ENCODE results near the gene SNAI1. TPM values are rescaled to one million over a fixed set of nuclear protein-coding genes. Genes with fewer than 3 reads are reported as not detected.

Gene SNAI1
- total RNA-seq, 1 donor from 2014 or later, result 2.3 TPM

GRCh38 chr20:50036703-50037102, 53.9 kb downstream of the SNAI1 start:
- intact Hi-C loops (cut with micrococcal nuclease), result no loop called here
- H3K27ac Mint-ChIP-seq, result no peak overlapping the region
- no peaks in the 10 kb centered on the region for H3K36me3 Mint-ChIP-seq (ENCODE audit: low read depth)
- no peaks in the 10 kb centered on the region for H3K4me1 Mint-ChIP-seq
- no peak for DNase-seq
- no peaks in the 10 kb centered on the region for H3K9me3 Mint-ChIP-seq
- no peaks in the 10 kb centered on the region for H3K27me3 Mint-ChIP-seq
- H3K4me3 Mint-ChIP-seq, result no peak overlapping the region

GRCh38 chr20:50037123-50037522, 54.3 kb downstream of the SNAI1 start:
- no peaks in the 10 kb centered on the region for H3K27me3 Mint-ChIP-seq
- intact Hi-C loops (cut with micrococcal nuclease), result no loop called here
- H3K9me3 Mint-ChIP-seq, result no peaks in the 10 kb centered on the region
- no peaks in the 10 kb centered on the region for H3K36me3 Mint-ChIP-seq (ENCODE audit: low read depth)
- no peak for DNase-seq
- H3K4me1 Mint-ChIP-seq, result no peaks in the 10 kb centered on the region
- no peak overlapping the region for H3K4me3 Mint-ChIP-seq
- no peak overlapping the region for H3K27ac Mint-ChIP-seq

- no peaks in the 10 kb centered on the region for H3K9me3 Mint-ChIP-seq
- no peak overlapping the region for H3K27ac Mint-ChIP-seq
- DNase-seq, result no peak
- no peaks in the 10 kb centered on the region for H3K4me1 Mint-ChIP-seq
- intact Hi-C loops (cut with micrococcal nuclease), result no loop called here
- H3K36me3 Mint-ChIP-seq (ENCODE audit: low read depth), result no peaks in the 10 kb centered on the region
- H3K27me3 Mint-ChIP-seq, result no peaks in the 10 kb centered on the region
- H3K4me3 Mint-ChIP-seq, result no peak overlapping the region
These were observed 54.8 kb downstream of the SNAI1 start for GRCh38 chr20:50037575-50037974.

DNA sequence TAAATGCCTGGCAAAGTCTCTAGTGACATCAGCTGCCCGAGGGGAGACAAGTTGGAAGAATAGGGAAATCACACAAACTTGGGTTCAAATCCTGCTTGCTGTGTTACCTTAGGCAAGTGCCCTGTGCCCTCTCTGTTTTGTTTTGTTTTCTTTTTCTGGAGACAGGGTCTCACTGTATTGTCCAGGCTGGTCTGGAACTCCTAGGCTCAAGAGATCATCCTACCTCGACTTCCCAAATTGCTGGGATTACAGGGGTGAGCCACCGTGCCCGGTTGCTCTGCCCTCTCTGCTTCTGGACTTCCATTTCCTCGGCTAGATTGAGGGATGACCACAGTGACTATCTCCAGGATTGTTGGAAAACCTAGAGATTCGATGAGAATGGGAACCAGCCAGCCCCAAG, 55.4 kb downstream of the SNAI1 start:
- DNase-seq, result no peak
- intact Hi-C loops (cut with micrococcal nuclease), result no loop called here
- Mint-ChIP-seq H3K36me3 (ENCODE audit: low read depth) (no peaks in the 10 kb centered on the region), H3K9me3 (no peaks in the 10 kb centered on the region), H3K4me1 (no peaks in the 10 kb centered on the region), H3K4me3 (no peak overlapping the region), H3K27me3 (no peaks in the 10 kb centered on the region), H3K27ac (no peak overlapping the region)

Other genes starting within 250 kb of the SNAI1 start
- 15.2 and 15.7 TPM in 2 replicates for gene SLC9A8, start 170.2 kb upstream of the SNAI1 start, total RNA-seq
- 8.8 and 9.9 TPM in 2 replicates for gene SPATA2, start 67.5 kb upstream of the SNAI1 start, total RNA-seq
- 60.1 and 69.3 TPM in 2 replicates for gene RNF114, start 46.6 kb upstream of the SNAI1 start, total RNA-seq
- 142 and 153 TPM in 2 replicates for gene UBE2V1, start 130.2 kb downstream of the SNAI1 start, total RNA-seq
- 26.3 and 30.2 TPM in 2 replicates for gene PEDS1, start 170.7 kb downstream of the SNAI1 start, total RNA-seq
- gene CEBPB, start 207.8 kb downstream of the SNAI1 start, total RNA-seq, result 45.5 and 45.9 TPM in 2 replicates